Upper lobe of right lung (tissue), 1 donor: Measurements from ENCODE around the gene ZNF648. TPM values are rescaled to one million over a fixed set of nuclear protein-coding genes. Genes with fewer than 3 reads are reported as not detected.
"Not testable (repeated sequence)": the region's sequence is repeated elsewhere in the genome, so short reads cannot be mapped to it uniquely, and the experiment has no call there.

Experiments
- ATAC-seq: fragments of 200-7000 bp; cut with Tn5 transposase; one replicate; pipeline ENCODE4 v1.9.1; 2020; ENCODE audit warnings: mild to moderate bottlenecking, moderate library complexity
- DNase-seq: peaks from one replicate; pipeline ENCODE4 v3.0.0-alpha.2; 2020
- H3K27ac ChIP-seq: fragments of 200-600 bp; one replicate; pipeline ENCODE4 v1.8.0; 2022
- H3K27me3 ChIP-seq: fragments of 200-600 bp; one replicate; pipeline ENCODE4 v1.8.0; 2022; ENCODE audit warnings: mild to moderate bottlenecking
- H3K36me3 ChIP-seq: fragments of 200-600 bp; one replicate; pipeline ENCODE4 v1.8.0; 2022
- H3K4me1 ChIP-seq: fragments of 200-600 bp; one replicate; pipeline ENCODE4 v1.8.0; 2022
- H3K4me3 ChIP-seq: fragments of 200-600 bp; one replicate; pipeline ENCODE4 v1.8.0; 2022; ENCODE audit warnings: mild to moderate bottlenecking
- H3K9me3 ChIP-seq: fragments of 200-600 bp; one replicate; pipeline ENCODE4 v1.8.0; 2022
- intact Hi-C: fragments of 100-400 bp; cut with DNase I; formaldehyde crosslinking; loops from one replicate; pipeline ENCODE4 v1.11.0; 2022
- total RNA-seq: library from RNA; stranded (reverse); fragmentation: NEBNext Ultra II Directional; extraction: Animal tissue kit (Norgen Biotek cat#: 25700); gene quantifications from one replicate; pipeline ENCODE4 v1.2.1, GENCODE V29; 2021
- TF ChIP-seq, protein P1 (sequence below): fragments of 200-600 bp; IDR thresholded peaks from one replicate; pipeline ENCODE4 v1.8.0; 2022; ENCODE audit warnings: antibody characterized with exemption
- donor health status: DM: no; HTN: yes; CAD: no; lungs with severe emphysema.

The ZNF648 gene
- total RNA-seq, 1 donor from 2014 or later, result not detected

DNA sequence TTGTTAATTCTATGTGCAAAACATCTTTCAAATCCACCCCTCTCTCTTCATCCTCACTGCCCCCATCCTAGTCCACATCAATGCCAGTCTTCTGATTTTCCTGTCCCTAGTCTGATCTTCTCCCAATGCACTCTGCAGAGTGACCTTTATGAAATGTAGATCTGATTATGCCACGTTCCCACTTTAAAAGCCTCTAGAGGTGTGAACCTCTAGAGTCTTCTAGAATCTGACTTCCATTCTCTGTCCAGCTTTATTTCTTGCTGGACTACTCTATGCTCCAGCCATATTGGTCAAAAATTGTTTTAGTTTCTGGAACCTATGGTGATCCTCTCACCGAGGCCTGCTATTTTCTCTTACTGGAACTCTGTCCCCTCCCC is 32.5 kb downstream of the ZNF648 start:
- H3K27ac ChIP-seq, result peak overlapping the region; percentile 89
- TF ChIP-seq, protein P1, sequence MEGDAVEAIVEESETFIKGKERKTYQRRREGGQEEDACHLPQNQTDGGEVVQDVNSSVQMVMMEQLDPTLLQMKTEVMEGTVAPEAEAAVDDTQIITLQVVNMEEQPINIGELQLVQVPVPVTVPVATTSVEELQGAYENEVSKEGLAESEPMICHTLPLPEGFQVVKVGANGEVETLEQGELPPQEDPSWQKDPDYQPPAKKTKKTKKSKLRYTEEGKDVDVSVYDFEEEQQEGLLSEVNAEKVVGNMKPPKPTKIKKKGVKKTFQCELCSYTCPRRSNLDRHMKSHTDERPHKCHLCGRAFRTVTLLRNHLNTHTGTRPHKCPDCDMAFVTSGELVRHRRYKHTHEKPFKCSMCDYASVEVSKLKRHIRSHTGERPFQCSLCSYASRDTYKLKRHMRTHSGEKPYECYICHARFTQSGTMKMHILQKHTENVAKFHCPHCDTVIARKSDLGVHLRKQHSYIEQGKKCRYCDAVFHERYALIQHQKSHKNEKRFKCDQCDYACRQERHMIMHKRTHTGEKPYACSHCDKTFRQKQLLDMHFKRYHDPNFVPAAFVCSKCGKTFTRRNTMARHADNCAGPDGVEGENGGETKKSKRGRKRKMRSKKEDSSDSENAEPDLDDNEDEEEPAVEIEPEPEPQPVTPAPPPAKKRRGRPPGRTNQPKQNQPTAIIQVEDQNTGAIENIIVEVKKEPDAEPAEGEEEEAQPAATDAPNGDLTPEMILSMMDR, result no peak
- H3K4me3 ChIP-seq, result peak overlapping the region; percentile 68
- no peaks in the 10 kb centered on the region for H3K27me3 ChIP-seq
- intact Hi-C loops, result no loop called here
- peaks cover 7% of the 10 kb centered on the region for H3K4me1 ChIP-seq
- H3K36me3 ChIP-seq, result no peaks in the 10 kb centered on the region
- DNase-seq (no peak), ATAC-seq (no peak)
- no peaks in the 10 kb centered on the region for H3K9me3 ChIP-seq

DNA sequence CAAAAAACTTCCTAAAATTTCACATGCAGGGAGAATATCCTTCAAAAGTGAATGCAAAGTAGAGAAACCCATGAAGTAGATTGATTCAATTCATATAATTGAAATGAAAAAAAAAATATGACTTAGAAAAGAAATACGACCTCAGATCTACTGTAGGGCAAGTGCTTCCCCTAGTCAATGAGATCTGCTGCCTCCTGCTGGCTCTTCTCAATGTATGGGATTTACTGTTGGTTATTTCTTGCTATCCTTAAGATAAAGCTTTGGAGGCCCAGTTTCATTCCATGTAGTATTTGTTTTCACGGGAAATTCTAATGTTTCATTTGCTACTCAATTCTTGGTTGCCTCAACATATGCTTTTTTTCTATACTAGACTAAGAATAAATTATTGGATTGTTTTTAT is 46.2 kb downstream of the ZNF648 start:
- DNase-seq (no peak), ATAC-seq (no peak)
- no peak overlapping the region for H3K27ac ChIP-seq
- intact Hi-C loops, result no loop called here
- no peaks in the 10 kb centered on the region for H3K27me3 ChIP-seq
- no peaks in the 10 kb centered on the region for H3K4me1 ChIP-seq
- no peak overlapping the region for H3K4me3 ChIP-seq
- peaks cover 4% of the 10 kb centered on the region for H3K9me3 ChIP-seq
- H3K36me3 ChIP-seq, result no peaks in the 10 kb centered on the region
- TF ChIP-seq, protein P1, result no peak

DNA sequence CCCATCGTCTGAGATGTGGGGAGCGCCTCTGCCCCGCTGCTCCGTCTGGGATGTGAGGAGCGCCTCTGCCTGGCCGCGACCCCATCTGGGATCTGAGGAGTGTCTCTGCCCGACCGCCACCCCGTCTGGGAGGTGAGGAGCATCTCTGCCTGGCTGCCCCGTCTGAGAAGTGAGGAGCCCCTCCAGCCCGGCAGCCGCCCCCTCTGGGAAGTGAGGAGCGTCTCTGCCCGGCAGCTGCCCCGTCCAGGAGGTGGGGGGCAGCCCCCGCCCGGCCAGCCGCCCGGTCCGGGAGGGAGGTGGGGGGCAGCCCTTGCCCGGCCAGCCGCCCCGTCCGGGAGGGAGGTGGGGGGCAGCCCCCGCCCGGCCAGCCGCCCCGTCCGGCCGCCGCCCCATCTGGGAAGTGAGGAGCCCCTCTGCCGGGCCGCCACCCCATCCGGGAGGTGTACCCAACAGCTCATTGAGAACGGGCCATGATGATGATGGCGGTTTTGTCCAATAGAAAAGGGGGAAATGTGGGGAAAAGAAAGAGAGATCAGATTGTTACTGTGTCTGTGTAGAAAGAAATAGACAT is 50.6 kb downstream of the ZNF648 start:
- intact Hi-C loops, H3K36me3 ChIP-seq, H3K9me3 ChIP-seq, H3K27ac ChIP-seq, H3K4me3 ChIP-seq, DNase-seq, H3K27me3 ChIP-seq, H3K4me1 ChIP-seq, ATAC-seq: not testable (repeated sequence)

DNA sequence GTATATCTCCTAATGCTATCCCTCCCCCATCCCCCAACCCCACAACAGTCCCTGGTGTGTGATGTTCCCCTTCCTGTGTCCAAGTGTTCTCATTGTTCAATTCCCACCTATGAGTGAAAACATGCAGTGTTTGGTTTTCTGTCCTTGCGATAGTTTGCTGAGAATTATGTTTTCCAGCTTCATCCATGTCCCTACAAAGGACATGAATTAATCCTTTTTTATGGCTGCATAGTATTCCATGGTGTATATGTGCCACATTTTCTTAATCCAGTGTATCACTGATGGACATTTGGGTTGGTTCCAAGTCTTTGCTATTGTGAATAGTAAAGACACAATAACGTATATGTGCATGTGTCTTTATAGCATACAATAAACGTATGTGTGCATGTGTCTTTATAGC is 56.1 kb downstream of the ZNF648 start:
- DNase-seq, H3K27me3 ChIP-seq, H3K27ac ChIP-seq, H3K36me3 ChIP-seq, H3K9me3 ChIP-seq, H3K4me1 ChIP-seq, intact Hi-C loops, H3K4me3 ChIP-seq, ATAC-seq: not testable (repeated sequence)

DNA sequence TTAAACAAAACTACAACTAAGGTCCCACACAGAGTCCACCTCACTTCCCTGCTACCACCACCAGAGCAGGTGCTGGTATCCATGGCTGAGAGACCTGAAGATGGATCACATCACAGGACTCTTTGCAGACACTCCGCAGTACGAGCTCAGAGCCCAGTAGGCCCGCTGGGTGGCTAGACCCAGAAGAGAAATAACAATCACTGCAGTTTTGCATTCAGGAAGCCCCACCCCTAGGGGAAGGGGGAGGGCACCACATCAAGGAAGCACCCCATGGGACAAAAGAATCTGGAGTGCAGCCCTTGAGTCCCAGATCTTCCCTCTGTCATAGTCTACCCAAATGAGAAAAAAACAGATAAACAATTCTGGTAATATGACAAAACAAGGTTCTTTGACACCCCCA is 56.9 kb downstream of the ZNF648 start:
- no peak for ATAC-seq
- H3K4me1 ChIP-seq, result no peaks in the 10 kb centered on the region

More for the DNA sequence above, 56.9 kb downstream of the ZNF648 start:
- no peak overlapping the region for H3K4me3 ChIP-seq
- no peak overlapping the region for H3K27ac ChIP-seq
- TF ChIP-seq, protein P1, result no peak
- intact Hi-C loops, result no loop called here
- no peaks in the 10 kb centered on the region for H3K36me3 ChIP-seq
- no peaks in the 10 kb centered on the region for H3K9me3 ChIP-seq
- DNase-seq, result no peak
- no peaks in the 10 kb centered on the region for H3K27me3 ChIP-seq
